ENCODE measurements around the gene NMRAL1.

Gene NMRAL1

GRCh38 chr16:4412159-4412558 lies 62.3 kb downstream of the NMRAL1 start:
- no peak for DNase-seq
- intact Hi-C loops (cut with DNase I) = no loop called here

All from head of caudate nucleus (tissue), 42 donors.